Esophagus muscularis mucosa (tissue), 4 donors: ENCODE measurements around the gene NUBPL. TPM values are rescaled to one million over a fixed set of nuclear protein-coding genes. Genes with fewer than 3 reads are reported as not detected.
"Not testable (repeated sequence)": the region's sequence is repeated elsewhere in the genome, so short reads cannot be mapped to it uniquely, and the experiment has no call there.

Experiments
- DNase-seq: peaks from one replicate; pipeline ENCODE4 v3.0.0-alpha.2; 2017; ENCODE audit errors: extremely low spot score
- H3K27ac ChIP-seq, 4 donors: fragments of 200-600 bp; sonication (generic); replicated peaks in 1 of 4; 1 replicate in 3 of 4; 2 replicates in 1 of 4; pipeline ENCODE4 v1.5.1; 2016 to 2019; ENCODE audit warnings: mild to moderate bottlenecking in 1 of 4
- H3K27me3 ChIP-seq, 4 donors: fragments of 200-600 bp; sonication (generic); one replicate each; pipeline versions ENCODE4 v1.5.1 to v1.6.0; 2016 to 2019
- H3K36me3 ChIP-seq, 4 donors: fragments of 200-600 bp; sonication (generic); one replicate each; pipeline ENCODE4 v1.5.1; 2016 to 2019
- H3K4me1 ChIP-seq, 4 donors: fragments of 200-600 bp; sonication (generic); one replicate each; pipeline ENCODE4 v1.5.1; 2016 to 2019
- H3K4me3 ChIP-seq, 4 donors: fragments of 200-600 bp; sonication (generic); 1 replicate in 2 of 4; 2 replicates in 2 of 4; pipeline ENCODE4 v1.5.1; 2016 to 2019; ENCODE audit warnings: mild to moderate bottlenecking in 4 of 4, moderate library complexity in 1 of 4
- H3K9me3 ChIP-seq, 4 donors: fragments of 200-600 bp; sonication (generic); 1 replicate in 3 of 4; 2 replicates in 1 of 4; pipeline ENCODE4 v1.5.1; 2016 to 2019
- CTCF ChIP-seq, 3 experiments: fragments of 200-600 bp in 2 of 3; fragments of 450-650 bp in 1 of 3; sonication (generic) in 2 of 3; IDR thresholded peaks; one replicate each; pipeline ENCODE4 v1.5.1; 2017 to 2019; ENCODE audit warnings: antibody characterized with exemption in 3 of 3, mild to moderate bottlenecking in 2 of 3, moderate library complexity in 1 of 3
- EP300 ChIP-seq: sonication (generic); formaldehyde crosslinking; IDR thresholded peaks from one replicate; pipeline ENCODE4 v1.6.1; 2017; ENCODE audit warnings: antibody characterized with exemption
- POLR2A ChIP-seq: fragments of 450-650 bp; IDR thresholded peaks from one replicate; pipeline ENCODE4 v1.6.1; 2017; ENCODE audit warnings: antibody characterized with exemption, moderate library complexity, mild to moderate bottlenecking, low read depth
- POLR2AphosphoS5 ChIP-seq, 2 donors: sonication (generic); formaldehyde crosslinking; IDR thresholded peaks; one replicate each; pipeline ENCODE4 v1.6.1; 2017; ENCODE audit warnings: antibody characterized with exemption in 2 of 2
- WGBS: methylation state at CpG from one replicate; pipeline ENCODE4 v1.1.5; 2018; 5-methylcytosine and 5-hydroxymethylcytosine counted together
- intact Hi-C: fragments of 100-400 bp; cut with DNase I; formaldehyde crosslinking; loops from one replicate; pipeline ENCODE4 v1.15.1; 2023
- total RNA-seq, 4 donors: library from RNA; depleted of rRNA; stranded (reverse); fragments of >200 nt; gene quantifications; one replicate each; pipeline versions ENCODE4 v1.1.0 to v1.2.1, GENCODE V29; 2016

The NUBPL gene
- total RNA-seq, 4 donors from 2014 or later: 10.3 to 13.6 (median 12.8) TPM

- Histone ChIP-seq H3K27me3 (no peaks in the 10 kb centered on the region), H3K4me3 (no peak overlapping the region), H3K27ac (no peak overlapping the region), H3K36me3 (no peaks in the 10 kb centered on the region), H3K9me3 (peaks cover 0 to 2% (median 0%) of the 10 kb centered on the region in 4 donors), H3K4me1 (no peaks in the 10 kb centered on the region)
- intact Hi-C loops: no loop called here
- no peak for DNase-seq
- no peak for TF ChIP-seq CTCF (IDR thresholded peaks at IDR 0.05)
- no peak for TF ChIP-seq POLR2A
- no peak for TF ChIP-seq POLR2AphosphoS5 (IDR thresholded peaks at IDR 0.05)
- no peak for TF ChIP-seq EP300
These were observed 241.6 kb downstream of the NUBPL start for GRCh38 chr14:31802838-31803237.

GRCh38 chr14:31806249-31806648 is 245.0 kb downstream of the NUBPL start:
- DNase-seq: no peak
- no peaks in the 10 kb centered on the region for H3K27me3 ChIP-seq
- intact Hi-C loops: no loop called here

GRCh38 chr14:31811693-31812628 is 250.8 kb downstream of the NUBPL start:
- WGBS: 90% methylated on average over 7 of the region's 15 CpGs

More at GRCh38 chr14:31806249-31806648, 245.0 kb downstream of the NUBPL start:
- H3K9me3 ChIP-seq: peaks cover 0 to 7% (median 1%) of the 10 kb centered on the region in 4 donors
- H3K27ac ChIP-seq: no peak overlapping the region
- H3K36me3 ChIP-seq: no peaks in the 10 kb centered on the region
- H3K4me1 ChIP-seq: no peaks in the 10 kb centered on the region
- TF ChIP-seq POLR2AphosphoS5 (IDR thresholded peaks at IDR 0.05) (no peak), POLR2A (no peak), CTCF (IDR thresholded peaks at IDR 0.05) (no peak), EP300 (no peak)
- no peak overlapping the region for H3K4me3 ChIP-seq

GRCh38 chr14:31813724-31814490 is 252.7 kb downstream of the NUBPL start:
- 45% methylated on average over 2 of the region's 2 CpGs for WGBS
- H3K27ac ChIP-seq, H3K27me3 ChIP-seq, H3K36me3 ChIP-seq, intact Hi-C loops, H3K4me1 ChIP-seq, H3K9me3 ChIP-seq, DNase-seq, H3K4me3 ChIP-seq: not testable (repeated sequence)

More at GRCh38 chr14:31811693-31812628, 250.8 kb downstream of the NUBPL start:
- H3K9me3 ChIP-seq, H3K36me3 ChIP-seq, H3K4me1 ChIP-seq, intact Hi-C loops, H3K4me3 ChIP-seq, DNase-seq, H3K27ac ChIP-seq, H3K27me3 ChIP-seq: not testable (repeated sequence)

- Histone ChIP-seq H3K9me3 (no peaks in the 10 kb centered on the region), H3K36me3 (no peaks in the 10 kb centered on the region), H3K27me3 (no peaks in the 10 kb centered on the region), H3K4me1 (no peaks in the 10 kb centered on the region), H3K4me3 (no peak overlapping the region), H3K27ac (no peak overlapping the region)
- no peak for DNase-seq
- no peak for TF ChIP-seq EP300
- no peak for TF ChIP-seq CTCF (IDR thresholded peaks at IDR 0.05)
- TF ChIP-seq POLR2AphosphoS5 (IDR thresholded peaks at IDR 0.05): no peak
- TF ChIP-seq POLR2A: no peak
- intact Hi-C loops: no loop called here
These were observed 258.1 kb downstream of the NUBPL start for GRCh38 chr14:31819281-31819680.
